Loucy (cell line): ENCODE measurements around the gene DUSP9.
"Not testable (repeated sequence)": the region's sequence is repeated elsewhere in the genome, so short reads cannot be mapped to it uniquely, and the experiment has no call there.

ENCODE experiments used
- H2AFZ ChIP-seq: fragments of 200-600 bp; sonication (generic); 2 replicates; pipeline ENCODE4 v1.6.0; 2016; ENCODE audit warnings: antibody characterized with exemption, mild to moderate bottlenecking, low read length, moderate library complexity
- H3F3A ChIP-seq: fragments of 200-600 bp; 2 replicates; pipeline ENCODE4 v1.6.0; 2016; ENCODE audit warnings: antibody characterized with exemption, low read depth, mild to moderate bottlenecking
- H3K27me3 ChIP-seq: fragments of 200-600 bp; sonication (generic); 2 replicates; pipeline ENCODE4 v1.6.1; 2014; ENCODE audit warnings: low read length, mild to moderate bottlenecking; ENCODE audit not compliant: insufficient read depth, poor library complexity, severe bottlenecking
- H3K36me3 ChIP-seq: fragments of 200-600 bp; sonication (generic); 2 replicates; pipeline ENCODE4 v1.6.1; 2016; ENCODE audit warnings: low read length; ENCODE audit not compliant: insufficient read depth
- H3K4me1 ChIP-seq: fragments of 200-600 bp; sonication (generic); 2 replicates; pipeline ENCODE4 v1.5.1; 2014; ENCODE audit warnings: low read length, mild to moderate bottlenecking; ENCODE audit not compliant: insufficient read depth, poor library complexity, severe bottlenecking
- H3K4me2 ChIP-seq: fragments of 200-600 bp; sonication (generic); 2 replicates; pipeline ENCODE4 v1.6.0; 2014; ENCODE audit warnings: antibody characterized with exemption, low read length, low read depth, mild to moderate bottlenecking; ENCODE audit not compliant: poor library complexity, severe bottlenecking
- H3K4me3 ChIP-seq: fragments of 200-600 bp; sonication (generic); 2 replicates; pipeline ENCODE4 v1.5.1; 2014; ENCODE audit warnings: low read length, mild to moderate bottlenecking, mixed read lengths; ENCODE audit not compliant: poor library complexity, severe bottlenecking
- H3K79me2 ChIP-seq: fragments of 200-600 bp; sonication (generic); 2 replicates; pipeline ENCODE4 v1.6.1; 2014; ENCODE audit warnings: low read length; ENCODE audit not compliant: insufficient read depth
- H3K9ac ChIP-seq: fragments of 200-600 bp; sonication (generic); 2 replicates; pipeline ENCODE4 v1.6.0; 2014; ENCODE audit warnings: mild to moderate bottlenecking, low read depth, low read length, moderate library complexity; ENCODE audit not compliant: poor library complexity, severe bottlenecking
- H3K9me2 ChIP-seq: fragments of 200-600 bp; sonication (generic); replicated peaks from 2 replicates; pipeline ENCODE4 v1.6.1; 2016; ENCODE audit warnings: low read depth, low read length, mixed read lengths
- H3K9me3 ChIP-seq: fragments of 200-600 bp; sonication (generic); 2 replicates; pipeline ENCODE4 v1.6.1; 2014; ENCODE audit warnings: mild to moderate bottlenecking, antibody characterized with exemption, low read length, low read depth; ENCODE audit not compliant: insufficient read depth
- H4K20me1 ChIP-seq: fragments of 200-600 bp; sonication (generic); 2 replicates; pipeline ENCODE4 v1.6.0; 2014; ENCODE audit warnings: antibody characterized with exemption, low read length, mild to moderate bottlenecking; ENCODE audit not compliant: insufficient read depth, poor library complexity, severe bottlenecking
- EZH2phosphoT487 ChIP-seq: fragments of 200-600 bp; IDR thresholded peaks from 2 replicates; pipeline ENCODE4 v1.6.1; 2018; ENCODE audit warnings: antibody characterized with exemption, mild to moderate bottlenecking, moderate library complexity, borderline replicate concordance
- TF ChIP-seq, protein P1 (sequence below): fragments of 200-600 bp; sonication (generic); conservative IDR thresholded peaks from 2 replicates; pipeline ENCODE4 v1.5.1; 2014; ENCODE audit warnings: mild to moderate bottlenecking, antibody characterized with exemption, low read length

The DUSP9 gene

DNA sequence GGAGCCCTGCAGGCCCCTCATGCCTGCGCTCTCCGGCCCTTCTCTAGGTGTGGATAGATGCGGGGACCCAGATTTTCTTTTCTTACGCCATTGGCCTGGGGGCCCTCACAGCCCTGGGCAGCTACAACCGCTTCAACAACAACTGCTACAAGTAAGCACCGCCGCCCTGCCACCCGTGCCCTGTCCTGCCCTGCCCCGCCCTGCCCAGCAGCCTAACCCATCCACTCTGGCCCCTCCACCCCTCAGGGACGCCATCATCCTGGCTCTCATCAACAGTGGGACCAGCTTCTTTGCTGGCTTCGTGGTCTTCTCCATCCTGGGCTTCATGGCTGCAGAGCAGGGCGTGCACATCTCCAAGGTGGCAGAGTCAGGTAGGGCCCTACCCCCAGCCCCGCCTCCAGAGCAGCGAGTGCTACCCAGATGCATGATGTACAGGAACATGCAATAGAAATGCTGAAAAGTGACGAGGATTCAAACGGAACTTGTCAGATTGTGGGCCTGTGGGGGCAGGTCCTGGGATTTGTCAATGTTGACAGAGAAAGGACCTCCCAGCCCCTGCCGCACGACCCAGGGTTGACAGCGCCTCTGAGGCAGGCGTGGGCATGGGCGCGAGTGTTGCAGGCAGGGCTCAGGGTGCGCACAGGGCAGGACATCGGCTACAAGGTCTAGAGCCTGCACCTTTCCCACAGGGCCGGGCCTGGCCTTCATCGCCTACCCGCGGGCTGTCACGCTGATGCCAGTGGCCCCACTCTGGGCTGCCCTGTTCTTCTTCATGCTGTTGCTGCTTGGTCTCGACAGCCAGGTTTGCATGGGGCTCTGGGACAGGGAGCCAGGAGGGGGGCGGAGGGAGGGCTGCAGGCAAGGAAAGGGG is 46.4 kb downstream of the DUSP9 start:
- H3K36me3 ChIP-seq, result peaks cover 2% of the 10 kb centered on the region; the same call in 1 of the 2 replicates
- no peaks in the 10 kb centered on the region for H4K20me1 ChIP-seq
- TF ChIP-seq EZH2phosphoT487, result no peak
- TF ChIP-seq, protein P1, sequence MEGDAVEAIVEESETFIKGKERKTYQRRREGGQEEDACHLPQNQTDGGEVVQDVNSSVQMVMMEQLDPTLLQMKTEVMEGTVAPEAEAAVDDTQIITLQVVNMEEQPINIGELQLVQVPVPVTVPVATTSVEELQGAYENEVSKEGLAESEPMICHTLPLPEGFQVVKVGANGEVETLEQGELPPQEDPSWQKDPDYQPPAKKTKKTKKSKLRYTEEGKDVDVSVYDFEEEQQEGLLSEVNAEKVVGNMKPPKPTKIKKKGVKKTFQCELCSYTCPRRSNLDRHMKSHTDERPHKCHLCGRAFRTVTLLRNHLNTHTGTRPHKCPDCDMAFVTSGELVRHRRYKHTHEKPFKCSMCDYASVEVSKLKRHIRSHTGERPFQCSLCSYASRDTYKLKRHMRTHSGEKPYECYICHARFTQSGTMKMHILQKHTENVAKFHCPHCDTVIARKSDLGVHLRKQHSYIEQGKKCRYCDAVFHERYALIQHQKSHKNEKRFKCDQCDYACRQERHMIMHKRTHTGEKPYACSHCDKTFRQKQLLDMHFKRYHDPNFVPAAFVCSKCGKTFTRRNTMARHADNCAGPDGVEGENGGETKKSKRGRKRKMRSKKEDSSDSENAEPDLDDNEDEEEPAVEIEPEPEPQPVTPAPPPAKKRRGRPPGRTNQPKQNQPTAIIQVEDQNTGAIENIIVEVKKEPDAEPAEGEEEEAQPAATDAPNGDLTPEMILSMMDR, result no peak
- no peak overlapping the region for H3K4me2 ChIP-seq
- H3K79me2 ChIP-seq, result no peaks in the 10 kb centered on the region
- H3K4me3 ChIP-seq, result no peak overlapping the region
- H3F3A ChIP-seq, result no peaks in the 10 kb centered on the region
- no peak overlapping the region for H2AFZ ChIP-seq
- H3K4me1 ChIP-seq, result no peaks in the 10 kb centered on the region
- H3K9ac ChIP-seq, result no peak overlapping the region
- H3K9me3 ChIP-seq, result no peaks in the 10 kb centered on the region
- H3K9me2 ChIP-seq, result no peaks in the 10 kb centered on the region
- H3K27me3 ChIP-seq, result no peaks in the 10 kb centered on the region

DNA sequence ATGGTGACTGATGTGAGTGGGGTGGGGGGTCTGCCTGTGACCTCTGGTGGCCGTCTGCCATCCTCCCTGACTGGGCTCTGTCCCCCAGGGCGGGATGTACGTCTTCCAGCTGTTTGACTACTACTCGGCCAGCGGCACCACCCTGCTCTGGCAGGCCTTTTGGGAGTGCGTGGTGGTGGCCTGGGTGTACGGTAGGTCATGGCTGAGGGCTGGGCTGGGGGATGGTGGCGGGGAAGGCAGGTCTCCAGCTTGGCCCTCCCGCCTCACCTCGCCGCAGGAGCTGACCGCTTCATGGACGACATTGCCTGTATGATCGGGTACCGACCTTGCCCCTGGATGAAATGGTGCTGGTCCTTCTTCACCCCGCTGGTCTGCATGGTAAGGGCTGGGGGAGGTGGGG is 47.3 kb downstream of the DUSP9 start:
- not testable (repeated sequence) for H3K4me3 ChIP-seq, H3K27me3 ChIP-seq, H3K9me3 ChIP-seq, H3K9ac ChIP-seq, H3K79me2 ChIP-seq, H3F3A ChIP-seq, H3K4me2 ChIP-seq, H2AFZ ChIP-seq, H3K36me3 ChIP-seq, H3K9me2 ChIP-seq, H3K4me1 ChIP-seq, H4K20me1 ChIP-seq

DNA sequence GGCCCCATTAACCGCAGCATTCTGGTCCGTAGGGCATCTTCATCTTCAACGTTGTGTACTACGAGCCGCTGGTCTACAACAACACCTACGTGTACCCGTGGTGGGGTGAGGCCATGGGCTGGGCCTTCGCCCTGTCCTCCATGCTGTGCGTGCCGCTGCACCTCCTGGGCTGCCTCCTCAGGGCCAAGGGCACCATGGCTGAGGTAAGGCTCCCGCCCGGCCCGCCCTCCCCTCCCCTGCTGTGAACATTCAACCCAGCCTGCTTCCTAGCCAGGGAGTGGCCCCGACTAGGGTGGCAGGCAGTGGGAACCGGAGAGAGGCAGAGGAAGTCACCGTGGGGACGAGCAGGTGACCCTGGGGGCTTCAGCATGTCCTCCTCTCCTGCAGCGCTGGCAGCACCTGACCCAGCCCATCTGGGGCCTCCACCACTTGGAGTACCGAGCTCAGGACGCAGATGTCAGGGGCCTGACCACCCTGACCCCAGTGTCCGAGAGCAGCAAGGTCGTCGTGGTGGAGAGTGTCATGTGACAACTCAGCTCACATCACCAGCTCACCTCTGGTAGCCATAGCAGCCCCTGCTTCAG is 47.8 kb downstream of the DUSP9 start:
- Histone ChIP-seq H2AFZ (no peak overlapping the region), H3K4me3 (no peak overlapping the region), H3K79me2 (no peaks in the 10 kb centered on the region), H3K9me2 (no peaks in the 10 kb centered on the region), H3K27me3 (no peaks in the 10 kb centered on the region), H3K4me2 (no peak overlapping the region), H3K9me3 (no peaks in the 10 kb centered on the region), H3F3A (no peaks in the 10 kb centered on the region), H3K4me1 (no peaks in the 10 kb centered on the region), H3K36me3 (peaks cover 2% of the 10 kb centered on the region; the same call in 1 of the 2 replicates), H4K20me1 (no peaks in the 10 kb centered on the region), H3K9ac (no peak overlapping the region)
- TF ChIP-seq, protein P1, result no peak
- TF ChIP-seq EZH2phosphoT487, result no peak
